Gastrocnemius medialis (tissue), 4 donors: Measurements from ENCODE around the gene RGS21.

Experiments used
- CTCF ChIP-seq, 5 experiments: fragments of 450-650 bp in 3 of 5; fragments of 200-600 bp in 2 of 5; sonication (generic) in 2 of 5; IDR thresholded peaks in 4 of 5; conservative IDR thresholded peaks in 1 of 5; 1 replicate in 4 of 5; 2 replicates in 1 of 5; pipeline ENCODE4 v1.5.1; 2016 to 2019; ENCODE audit warnings: antibody characterized with exemption in 5 of 5, mild to moderate bottlenecking in 3 of 5, moderate library complexity in 3 of 5
- POLR2A ChIP-seq, 2 donors: fragments of 450-650 bp; IDR thresholded peaks; one replicate each; pipeline ENCODE4 v1.6.1; 2017; ENCODE audit warnings: antibody characterized with exemption in 2 of 2, mild to moderate bottlenecking in 2 of 2, moderate library complexity in 2 of 2

- TF ChIP-seq POLR2A (IDR thresholded peaks at IDR 0.05) (no peak), CTCF (IDR thresholded peaks at IDR 0.05 in 4 of 5, conservative IDR thresholded peaks at IDR 0.05 in 1 of 5) (no peak)
Measured at GRCh38 chr1:192376374-192376773, 59.6 kb downstream of the RGS21 start.
